ENCODE measurements around the gene DCD. TPM values are rescaled to one million over a fixed set of nuclear protein-coding genes. Genes with fewer than 3 reads are reported as not detected.

Gene DCD
- total RNA-seq, 1 donor from 2014 or later: not detected

DNA sequence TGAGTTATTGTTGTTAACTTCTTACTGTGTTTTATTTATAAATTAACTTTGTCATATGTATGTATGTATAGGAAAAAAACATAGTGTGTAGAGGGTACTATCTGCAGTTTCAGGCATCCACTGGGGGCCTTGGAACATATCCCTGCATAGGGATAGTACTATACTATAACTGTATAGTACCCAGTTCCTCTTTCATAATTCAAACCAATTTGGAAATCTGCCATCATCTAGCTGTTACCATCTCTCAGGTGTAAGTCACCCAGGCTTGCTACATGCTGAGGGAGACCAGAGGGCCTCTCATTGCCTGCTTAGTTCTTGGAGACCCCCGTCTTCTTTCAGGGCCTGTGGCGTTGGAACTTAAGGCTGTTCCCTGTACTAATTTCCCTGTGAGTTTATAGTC, 12.9 kb upstream of the DCD start:
- Histone ChIP-seq H3K36me3 (no peaks in the 10 kb centered on the region), H3K4me1 (no peaks in the 10 kb centered on the region), H3K27me3 (no peaks in the 10 kb centered on the region), H3K9me3 (no peaks in the 10 kb centered on the region), H3K4me3 (no peak overlapping the region), H3K27ac (no peak overlapping the region)
- intact Hi-C loops (cut with DNase I): no loop called here
- TF ChIP-seq, protein P1, sequence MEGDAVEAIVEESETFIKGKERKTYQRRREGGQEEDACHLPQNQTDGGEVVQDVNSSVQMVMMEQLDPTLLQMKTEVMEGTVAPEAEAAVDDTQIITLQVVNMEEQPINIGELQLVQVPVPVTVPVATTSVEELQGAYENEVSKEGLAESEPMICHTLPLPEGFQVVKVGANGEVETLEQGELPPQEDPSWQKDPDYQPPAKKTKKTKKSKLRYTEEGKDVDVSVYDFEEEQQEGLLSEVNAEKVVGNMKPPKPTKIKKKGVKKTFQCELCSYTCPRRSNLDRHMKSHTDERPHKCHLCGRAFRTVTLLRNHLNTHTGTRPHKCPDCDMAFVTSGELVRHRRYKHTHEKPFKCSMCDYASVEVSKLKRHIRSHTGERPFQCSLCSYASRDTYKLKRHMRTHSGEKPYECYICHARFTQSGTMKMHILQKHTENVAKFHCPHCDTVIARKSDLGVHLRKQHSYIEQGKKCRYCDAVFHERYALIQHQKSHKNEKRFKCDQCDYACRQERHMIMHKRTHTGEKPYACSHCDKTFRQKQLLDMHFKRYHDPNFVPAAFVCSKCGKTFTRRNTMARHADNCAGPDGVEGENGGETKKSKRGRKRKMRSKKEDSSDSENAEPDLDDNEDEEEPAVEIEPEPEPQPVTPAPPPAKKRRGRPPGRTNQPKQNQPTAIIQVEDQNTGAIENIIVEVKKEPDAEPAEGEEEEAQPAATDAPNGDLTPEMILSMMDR (IDR thresholded peaks at IDR 0.05): no peak
- DNase-seq (ENCODE audit: low spot score in 2 of 2): no peak

DNA sequence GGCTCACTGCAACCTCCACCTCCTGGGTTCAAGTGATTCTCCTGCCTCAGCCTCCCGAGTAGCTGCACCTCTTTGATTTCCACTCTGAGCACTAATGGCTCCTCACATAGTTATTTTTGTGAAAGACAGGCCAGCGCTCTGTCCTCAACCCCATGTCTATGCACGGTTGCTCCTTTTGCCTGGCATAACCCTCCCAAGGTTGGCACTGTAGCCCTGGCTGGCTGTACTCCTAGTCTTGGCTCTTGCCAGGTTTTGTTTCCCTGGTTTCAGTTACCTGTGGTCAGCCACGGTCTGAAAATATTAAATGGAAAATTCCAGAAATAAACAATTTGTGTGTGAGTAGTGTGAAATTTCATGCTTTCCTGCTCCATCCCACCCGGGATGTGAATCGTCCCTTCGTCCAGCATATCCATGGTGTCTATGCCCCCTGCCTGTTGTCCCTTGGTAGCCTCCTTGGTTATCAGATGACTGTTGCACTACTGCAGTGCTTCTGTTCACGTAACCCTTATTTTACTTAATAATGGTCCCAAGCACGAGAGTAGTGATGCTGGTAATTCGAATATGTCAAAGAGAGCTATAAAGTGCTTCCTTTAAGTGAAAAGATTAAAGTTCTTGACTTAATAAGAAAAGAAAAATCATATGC, 12.3 kb upstream of the DCD start:
- TF ChIP-seq, protein P1 (IDR thresholded peaks at IDR 0.05): no peak
- no peaks in the 10 kb centered on the region for H3K4me1 ChIP-seq
- intact Hi-C loops (cut with DNase I): no loop called here
- DNase-seq (ENCODE audit: low spot score in 2 of 2): no peak
- H3K27me3 ChIP-seq: no peaks in the 10 kb centered on the region
- no peak overlapping the region for H3K27ac ChIP-seq
- H3K9me3 ChIP-seq: no peaks in the 10 kb centered on the region
- no peaks in the 10 kb centered on the region for H3K36me3 ChIP-seq
- no peak overlapping the region for H3K4me3 ChIP-seq

DNA sequence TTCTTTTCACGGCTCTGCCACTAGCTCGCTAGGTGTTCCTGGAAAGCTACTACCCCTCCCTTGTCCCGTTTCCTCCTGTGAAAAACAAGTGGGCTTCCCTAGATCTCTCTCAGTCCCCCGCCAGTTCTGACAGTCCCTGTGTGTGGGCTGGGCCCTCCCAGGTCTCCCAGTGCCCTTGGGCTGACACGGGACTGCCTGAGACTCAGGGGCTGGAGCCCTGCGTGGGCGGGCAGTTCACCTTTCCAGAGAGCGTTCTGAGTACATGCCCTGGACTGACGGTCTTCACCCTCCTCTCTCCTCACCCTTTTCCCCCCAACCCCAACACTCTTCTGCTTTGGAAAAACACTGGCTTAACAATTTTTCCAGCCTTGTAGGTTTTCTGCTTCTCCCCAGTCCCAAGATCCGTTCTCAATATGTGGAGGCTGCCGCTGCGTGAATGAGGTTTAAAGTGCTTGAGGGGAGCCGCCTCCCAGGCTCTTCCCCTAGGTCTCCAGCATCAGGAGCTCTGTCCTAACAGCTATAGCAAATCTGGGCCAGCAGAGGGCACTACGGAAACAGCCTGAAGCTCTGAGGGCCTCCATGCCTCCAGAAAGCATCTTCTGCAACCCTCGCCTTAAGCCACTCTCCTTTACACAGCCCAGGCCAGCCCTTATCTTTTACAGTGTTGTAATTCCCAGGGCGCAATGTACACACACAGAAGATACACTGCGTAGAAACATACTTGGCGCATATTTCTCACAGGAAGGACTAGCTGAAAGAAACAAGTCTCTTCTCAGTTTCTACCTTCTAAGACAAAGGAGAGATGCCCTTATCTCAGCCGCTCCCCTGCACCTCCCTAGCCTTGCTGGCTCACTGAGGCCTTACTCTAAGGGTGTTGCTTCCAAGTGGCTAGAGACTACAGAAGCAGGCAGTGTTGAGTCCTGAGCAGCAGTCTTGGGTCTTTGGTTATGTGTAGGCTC, 10.4 kb upstream of the DCD start:
- Histone ChIP-seq H3K4me1 (no peaks in the 10 kb centered on the region), H3K9me3 (no peaks in the 10 kb centered on the region), H3K27me3 (no peaks in the 10 kb centered on the region), H3K36me3 (no peaks in the 10 kb centered on the region), H3K4me3 (no peak overlapping the region), H3K27ac (no peak overlapping the region)
- TF ChIP-seq, protein P1 (IDR thresholded peaks at IDR 0.05): peak in 2 of 3 experiments; percentile 15 to 20
- no peak for DNase-seq (ENCODE audit: low spot score in 2 of 2)
- intact Hi-C loops (cut with DNase I): no loop called here

DNA sequence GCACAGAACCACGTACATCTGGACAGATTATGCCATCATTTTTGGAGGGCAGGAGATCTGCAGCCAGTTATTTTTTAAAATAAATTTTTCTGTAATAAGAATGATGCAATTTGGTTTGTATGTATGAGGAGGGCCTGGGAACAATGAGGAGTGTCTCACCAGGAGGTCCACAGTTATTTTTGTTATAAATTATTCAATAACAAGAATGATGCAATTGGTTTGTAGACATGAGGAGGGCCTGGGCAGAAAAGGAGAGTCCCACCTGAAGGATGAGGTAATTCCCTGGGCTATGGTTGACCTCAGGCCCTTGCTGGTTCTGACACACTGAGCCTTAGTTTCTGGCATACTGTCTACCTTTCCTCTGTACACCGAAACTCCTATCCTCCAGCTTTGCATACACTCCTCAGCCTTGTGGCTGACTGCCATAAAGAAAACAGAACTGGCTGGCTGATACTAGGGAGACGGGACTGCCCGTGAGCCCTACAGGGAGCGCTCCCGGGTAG, 9.0 kb upstream of the DCD start:
- intact Hi-C loops (cut with DNase I): no loop called here
- no peaks in the 10 kb centered on the region for H3K36me3 ChIP-seq
- TF ChIP-seq, protein P1 (IDR thresholded peaks at IDR 0.05): no peak
- no peak overlapping the region for H3K4me3 ChIP-seq
- no peak for DNase-seq (ENCODE audit: low spot score in 2 of 2)
- H3K27me3 ChIP-seq: no peaks in the 10 kb centered on the region
- H3K9me3 ChIP-seq: no peaks in the 10 kb centered on the region
- H3K4me1 ChIP-seq: no peaks in the 10 kb centered on the region
- H3K27ac ChIP-seq: no peak overlapping the region

DNA sequence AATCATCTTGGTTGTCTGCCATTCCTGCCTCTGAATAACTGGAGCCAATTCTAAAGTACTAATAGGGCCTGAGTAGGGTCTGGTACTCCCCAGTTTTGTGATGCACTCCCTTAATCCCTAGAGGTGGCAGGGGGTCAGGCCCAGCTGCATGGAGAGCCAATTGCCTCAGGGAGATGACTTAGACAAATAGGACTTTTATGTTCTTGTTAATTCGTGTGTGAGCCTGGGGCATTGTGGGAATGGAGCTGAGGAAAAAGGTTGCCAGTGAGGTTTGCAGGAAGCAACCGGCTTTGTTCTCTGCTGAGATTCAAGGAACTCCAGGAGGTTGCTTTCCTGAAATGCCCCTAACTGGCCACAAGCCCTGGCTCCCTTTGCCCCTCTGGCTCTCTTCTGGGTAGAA, 6.8 kb upstream of the DCD start:
- DNase-seq (ENCODE audit: low spot score in 2 of 2): no peak

More for the DNA sequence above, 6.8 kb upstream of the DCD start:
- Histone ChIP-seq H3K27ac (no peak overlapping the region), H3K27me3 (no peaks in the 10 kb centered on the region), H3K4me1 (no peaks in the 10 kb centered on the region), H3K36me3 (no peaks in the 10 kb centered on the region), H3K9me3 (no peaks in the 10 kb centered on the region), H3K4me3 (no peak overlapping the region)
- TF ChIP-seq, protein P1 (IDR thresholded peaks at IDR 0.05): no peak
- intact Hi-C loops (cut with DNase I): no loop called here
